Mesodermal cell (in vitro differentiated cells): ENCODE results near the gene SEMA5A.

Experiments used
- H3K27ac ChIP-seq: 2 replicates; pipeline ENCODE4 v1.7.0; 2013; ENCODE audit warnings: mild to moderate bottlenecking, low read depth, low read length, moderate library complexity; ENCODE audit not compliant: severe bottlenecking
- H3K36me3 ChIP-seq: 2 replicates; pipeline ENCODE4 v1.7.1; 2013; ENCODE audit warnings: mild to moderate bottlenecking, low read length, moderate library complexity; ENCODE audit not compliant: control insufficient read depth, insufficient read depth
- H3K4me1 ChIP-seq: one replicate; pipeline ENCODE4 v1.7.1; 2013; ENCODE audit warnings: mild to moderate bottlenecking, low read length; ENCODE audit not compliant: insufficient read depth, control insufficient read depth, poor library complexity, severe bottlenecking
- H3K4me3 ChIP-seq: 2 replicates; pipeline ENCODE4 v1.7.0; 2013; ENCODE audit warnings: low read length, control low read depth, mild to moderate bottlenecking; ENCODE audit not compliant: insufficient read depth, poor library complexity, severe bottlenecking; ENCODE audit errors: extremely low read depth
- H3K9me3 ChIP-seq: 2 replicates; pipeline ENCODE4 v1.7.1; 2013; ENCODE audit warnings: mild to moderate bottlenecking, low read length, moderate library complexity; ENCODE audit not compliant: control insufficient read depth
- WGBS, 2 experiments: methylation state at CpG; one replicate each; pipeline ENCODE4 v1.1.5; 2013; ENCODE audit warnings: missing lambda C conversion rate in 2 of 2; ENCODE audit not compliant: insufficient coverage in 2 of 2; 5-methylcytosine and 5-hydroxymethylcytosine counted together

SEMA5A gene

DNA sequence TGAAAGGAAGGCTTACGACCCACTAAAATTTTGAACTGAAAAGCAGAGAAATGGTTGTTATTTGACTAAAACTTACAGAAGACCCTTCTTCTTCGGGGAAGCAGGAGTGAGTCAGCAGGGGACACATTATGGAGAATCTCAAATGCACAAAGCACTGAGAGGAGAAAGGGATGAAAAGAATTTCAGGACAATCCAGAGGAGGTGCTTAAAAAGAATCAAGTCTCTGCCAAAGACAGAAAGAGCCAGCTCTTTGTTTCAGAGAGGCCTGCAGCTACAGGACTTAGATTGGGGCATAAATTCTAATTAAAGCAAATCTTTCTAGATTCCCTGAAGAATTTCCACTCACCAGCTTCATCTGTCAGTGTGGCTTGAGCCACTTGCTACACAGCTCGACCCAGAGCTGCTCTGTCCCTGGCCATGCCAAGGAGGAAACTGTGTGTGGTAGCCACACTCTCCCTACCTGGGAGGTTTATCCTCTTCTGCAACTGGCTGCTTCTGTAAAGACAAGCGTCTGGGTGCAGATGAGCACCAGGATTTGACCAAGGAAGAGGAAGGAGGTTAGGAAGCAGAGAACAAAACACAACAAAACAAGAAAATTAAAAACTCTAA is 89.9 kb downstream of the SEMA5A start:
- H3K4me3 ChIP-seq: no peak overlapping the region
- H3K4me1 ChIP-seq: peaks cover 29% of the 10 kb centered on the region
- peaks cover 7% of the 10 kb centered on the region for H3K9me3 ChIP-seq
- peaks cover 10% of the 10 kb centered on the region for H3K36me3 ChIP-seq
- peak overlapping the region; percentile 72 for H3K27ac ChIP-seq
- WGBS, 2 experiments: 44 to 52% methylated on average over 2 to 3 of the region's 4 CpGs

DNA sequence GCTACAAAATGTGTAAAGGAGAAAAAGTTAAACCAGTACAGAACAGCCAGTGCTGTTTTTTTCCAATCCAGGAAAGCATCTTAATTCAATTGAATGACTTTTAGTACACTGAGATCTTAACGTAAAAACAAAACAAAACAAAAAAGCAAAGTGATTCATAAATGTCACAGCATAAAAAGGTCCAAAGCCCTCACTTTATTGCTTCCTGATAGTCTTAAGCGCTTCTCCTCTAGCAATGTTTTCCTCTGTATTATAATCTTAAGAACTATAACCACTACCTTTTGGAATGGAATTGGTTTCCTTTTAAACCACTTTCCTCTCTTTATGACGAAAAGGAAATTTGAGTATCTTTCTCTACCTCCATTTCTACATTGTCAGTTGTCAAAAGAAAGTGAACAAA is 91.4 kb downstream of the SEMA5A start:
- Histone ChIP-seq H3K36me3 (peaks cover 10% of the 10 kb centered on the region), H3K4me1 (peaks cover 29% of the 10 kb centered on the region), H3K9me3 (peaks cover 7% of the 10 kb centered on the region), H3K4me3 (no peak overlapping the region), H3K27ac (peak overlapping the region; percentile 46)
- WGBS, 2 experiments: no CpG with 5 or more reads among the region's 3 CpGs

DNA sequence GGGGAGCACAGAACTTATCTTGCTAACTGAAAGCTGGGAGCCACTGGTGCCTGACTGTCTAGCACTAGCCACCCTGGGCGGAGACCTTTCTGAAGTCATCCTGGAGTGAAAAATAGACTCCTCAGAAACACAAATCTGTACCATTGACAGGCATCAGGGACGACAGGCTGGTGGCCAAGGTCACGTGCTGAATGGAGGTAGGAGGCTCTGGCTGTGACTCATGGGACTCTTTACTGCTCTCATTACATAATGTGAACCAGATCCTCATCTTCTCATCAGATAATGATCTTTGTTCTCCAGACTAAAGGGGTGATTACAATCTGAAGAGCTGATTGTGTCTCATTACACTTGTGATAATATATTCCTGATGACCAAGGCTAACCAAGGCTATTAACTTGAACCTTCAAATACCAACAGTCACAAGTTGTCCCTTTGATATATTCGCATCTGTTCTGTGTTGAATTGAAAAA is 91.8 kb downstream of the SEMA5A start:
- peaks cover 7% of the 10 kb centered on the region for H3K9me3 ChIP-seq
- no peak overlapping the region for H3K4me3 ChIP-seq
- H3K4me1 ChIP-seq: peaks cover 29% of the 10 kb centered on the region
- WGBS, 2 experiments: 56 to 100% methylated on average over 1 of the region's 4 CpGs
- peaks cover 6% of the 10 kb centered on the region for H3K36me3 ChIP-seq
- H3K27ac ChIP-seq: peak overlapping the region; percentile 46

DNA sequence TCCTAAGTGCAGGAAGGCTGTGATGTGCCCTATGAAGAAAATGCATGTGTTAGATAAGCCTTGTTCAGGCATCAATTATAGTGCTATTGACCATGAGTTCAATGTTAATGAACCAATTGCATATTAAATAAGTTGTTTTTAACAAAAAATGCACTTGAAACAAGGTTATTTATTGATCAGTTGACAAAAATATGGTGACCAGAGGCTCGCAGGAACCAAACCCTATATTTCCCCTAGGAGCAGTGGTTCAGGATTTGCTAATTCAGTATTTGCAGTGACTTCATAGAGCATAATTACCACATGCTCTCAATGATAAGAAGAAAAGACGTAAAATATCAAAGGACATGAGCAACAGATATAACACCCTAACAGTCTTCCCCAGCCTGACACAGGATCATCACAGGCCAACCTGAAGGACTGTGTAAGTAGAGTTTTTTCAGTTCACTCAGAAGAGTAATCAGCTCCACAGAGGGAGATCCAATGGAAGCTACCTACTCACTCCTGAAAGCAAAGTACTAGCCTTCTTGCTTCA is 92.3 kb downstream of the SEMA5A start:
- no CpG with 5 or more reads among the region's 2 CpGs for WGBS, 2 experiments
- H3K4me1 ChIP-seq: peaks cover 29% of the 10 kb centered on the region
- no peak overlapping the region for H3K4me3 ChIP-seq
- peak overlapping the region; percentile 46 for H3K27ac ChIP-seq
- H3K9me3 ChIP-seq: peaks cover 7% of the 10 kb centered on the region
- H3K36me3 ChIP-seq: peaks cover 9% of the 10 kb centered on the region

DNA sequence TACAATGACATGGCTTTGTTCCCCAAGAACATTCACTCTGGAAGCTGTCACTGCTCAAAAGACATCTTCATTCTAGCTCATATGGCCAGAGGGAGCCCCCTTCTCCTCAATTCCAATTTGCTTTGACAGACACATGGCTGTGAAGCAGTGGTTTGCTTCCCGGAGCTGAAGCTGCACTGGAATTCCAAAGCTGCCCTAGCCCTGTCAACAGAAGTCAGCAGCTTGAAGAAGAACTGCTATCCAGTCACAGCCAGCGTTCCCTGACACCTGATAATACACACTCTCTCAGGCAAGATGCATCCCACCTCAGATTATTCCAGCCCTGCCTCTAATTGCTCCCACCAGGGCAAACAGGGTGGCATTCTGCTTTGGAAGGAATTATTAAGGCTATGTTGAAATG is 93.7 kb downstream of the SEMA5A start:
- no peak overlapping the region for H3K27ac ChIP-seq

DNA sequence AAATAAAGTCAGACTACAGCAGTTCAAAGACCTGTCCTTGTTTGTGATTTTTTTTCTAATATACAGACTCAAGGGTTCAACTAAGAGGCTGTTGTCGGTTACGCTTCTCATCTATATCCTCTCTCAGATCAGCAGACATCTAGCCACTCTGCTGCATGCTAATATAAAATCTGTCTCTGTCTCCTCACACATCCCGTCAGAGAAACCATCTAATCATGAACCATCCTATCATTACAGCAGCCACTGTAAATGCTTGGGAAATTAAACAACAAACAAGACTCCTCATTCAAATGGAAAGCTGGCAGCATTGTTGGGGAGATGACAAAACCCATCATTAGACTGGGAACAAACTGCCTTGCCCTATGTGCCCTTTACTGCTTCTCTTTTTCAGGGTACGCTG is 94.8 kb downstream of the SEMA5A start:
- no peak overlapping the region for H3K27ac ChIP-seq
- peaks cover 7% of the 10 kb centered on the region for H3K9me3 ChIP-seq
- 90 to 95% methylated on average over 3 to 4 of the region's 4 CpGs for WGBS, 2 experiments
- no peak overlapping the region for H3K4me3 ChIP-seq
- peaks cover 15% of the 10 kb centered on the region for H3K4me1 ChIP-seq
- H3K36me3 ChIP-seq: peaks cover 14% of the 10 kb centered on the region

More for the DNA sequence above, 93.7 kb downstream of the SEMA5A start:
- Histone ChIP-seq H3K36me3 (peaks cover 14% of the 10 kb centered on the region), H3K4me3 (no peak overlapping the region), H3K9me3 (peaks cover 7% of the 10 kb centered on the region), H3K4me1 (peaks cover 27% of the 10 kb centered on the region)
- 60 to 66% methylated on average over 1 to 2 of the region's 2 CpGs for WGBS, 2 experiments

DNA sequence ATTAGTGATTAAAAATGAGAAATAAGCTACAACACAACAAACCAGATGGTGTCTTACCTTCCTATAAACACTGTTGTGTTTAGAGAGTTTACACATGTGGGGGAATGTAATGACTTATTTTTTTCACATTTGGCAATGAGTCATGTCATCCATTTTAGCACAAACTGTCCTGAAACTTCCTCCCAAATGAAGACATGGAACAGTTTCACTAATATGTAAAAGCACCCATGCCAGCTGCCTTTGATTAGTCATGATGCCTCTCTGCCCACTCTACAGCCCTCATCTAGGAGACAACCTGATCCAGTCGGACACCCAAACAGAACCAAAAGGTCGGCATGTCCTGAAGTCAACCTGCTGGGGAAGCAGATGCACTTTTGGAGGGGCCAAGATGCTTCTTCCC is 98.2 kb downstream of the SEMA5A start:
- WGBS, 2 experiments: 92 to 96% methylated on average over 2 of the region's 2 CpGs
- H3K36me3 ChIP-seq: peaks cover 23% of the 10 kb centered on the region
- H3K4me3 ChIP-seq: no peak overlapping the region
- H3K4me1 ChIP-seq: no peaks in the 10 kb centered on the region
- H3K9me3 ChIP-seq: peaks cover 8% of the 10 kb centered on the region
- H3K27ac ChIP-seq: no peak overlapping the region

DNA sequence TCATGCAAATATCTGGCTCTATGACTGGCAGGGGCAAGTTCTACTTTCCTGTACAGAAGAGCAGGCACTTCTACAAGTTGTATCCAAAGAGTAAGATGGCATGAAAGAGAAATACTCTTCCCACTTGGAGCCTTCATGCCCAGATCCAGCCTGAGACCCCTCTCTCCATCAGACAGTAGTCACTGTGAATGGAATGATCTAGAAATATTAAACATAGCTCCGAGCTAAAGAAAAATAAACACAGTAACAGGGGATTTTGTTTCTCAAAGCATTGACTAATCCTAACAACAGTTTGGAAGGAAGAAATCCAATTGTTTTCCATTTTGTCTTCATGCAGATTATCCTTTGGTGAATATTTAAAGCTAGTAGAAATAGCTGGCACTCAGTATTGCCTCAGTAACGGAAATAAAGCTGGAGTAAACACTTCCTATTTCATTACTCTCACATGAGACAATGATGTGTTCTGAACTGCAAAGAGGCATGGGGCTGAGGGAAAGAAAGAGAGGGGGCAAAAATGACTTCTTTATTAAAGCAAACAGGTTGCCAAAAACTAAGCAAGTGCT is 100.0 kb downstream of the SEMA5A start:
- no CpG with 5 or more reads among the region's 2 CpGs for WGBS, 2 experiments
- H3K27ac ChIP-seq: no peak overlapping the region
- H3K4me3 ChIP-seq: no peak overlapping the region
- H3K9me3 ChIP-seq: peaks cover 8% of the 10 kb centered on the region
- peaks cover 1% of the 10 kb centered on the region for H3K4me1 ChIP-seq
- H3K36me3 ChIP-seq: peaks cover 23% of the 10 kb centered on the region

DNA sequence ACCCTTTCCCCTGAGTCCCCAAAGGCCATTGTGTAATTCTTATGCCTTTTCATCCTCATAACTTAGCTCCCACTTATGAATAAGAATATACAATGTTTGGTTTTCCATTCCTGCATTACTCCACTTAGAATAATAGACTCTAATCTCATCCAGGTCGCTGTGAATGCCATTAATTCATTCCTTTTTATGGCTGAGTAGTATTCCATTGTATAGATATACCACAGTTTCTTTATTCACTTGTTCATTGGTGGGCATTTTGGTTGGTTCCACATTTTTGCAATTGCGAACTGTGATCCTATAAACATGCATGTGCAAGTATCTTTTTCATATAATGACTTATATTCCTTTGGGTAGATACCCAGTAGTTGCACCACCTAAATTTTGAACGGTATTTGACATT is 101.5 kb downstream of the SEMA5A start:
- Histone ChIP-seq H3K4me3 (no peak overlapping the region), H3K9me3 (peaks cover 8% of the 10 kb centered on the region), H3K36me3 (peaks cover 23% of the 10 kb centered on the region), H3K4me1 (peaks cover 17% of the 10 kb centered on the region), H3K27ac (no peak overlapping the region)
- 100% methylated on average over 1 of the region's 3 CpGs; no CpG with 5 or more reads in 1 of the 2 experiments for WGBS, 2 experiments

DNA sequence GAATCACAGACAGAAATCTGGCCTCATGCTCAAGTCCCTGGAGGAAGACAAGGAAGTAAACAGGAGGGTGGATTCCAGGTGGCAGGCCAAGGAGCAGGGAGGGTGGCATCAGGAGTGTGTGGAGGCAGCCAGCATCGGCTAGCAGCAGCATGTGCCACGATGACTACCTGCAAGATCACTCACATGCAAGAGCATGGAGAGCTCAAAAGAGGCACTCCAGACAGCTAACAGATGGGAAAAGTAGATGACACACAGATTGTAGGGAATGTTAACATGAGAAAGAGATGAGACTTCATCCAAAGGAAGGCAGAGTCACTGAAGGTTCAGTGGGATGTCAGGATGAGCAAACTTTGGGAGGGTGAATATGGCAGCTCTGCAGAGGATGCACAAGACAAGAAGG is 104.3 kb downstream of the SEMA5A start:
- peaks cover 8% of the 10 kb centered on the region for H3K9me3 ChIP-seq
- peaks cover 17% of the 10 kb centered on the region for H3K4me1 ChIP-seq
- H3K27ac ChIP-seq: no peak overlapping the region
- 94% methylated on average over 2 of the region's 2 CpGs; no CpG with 5 or more reads in 1 of the 2 experiments for whole genome bisulfite sequencing, 2 experiments
- H3K4me3 ChIP-seq: no peak overlapping the region
- H3K36me3 ChIP-seq: peaks cover 31% of the 10 kb centered on the region

DNA sequence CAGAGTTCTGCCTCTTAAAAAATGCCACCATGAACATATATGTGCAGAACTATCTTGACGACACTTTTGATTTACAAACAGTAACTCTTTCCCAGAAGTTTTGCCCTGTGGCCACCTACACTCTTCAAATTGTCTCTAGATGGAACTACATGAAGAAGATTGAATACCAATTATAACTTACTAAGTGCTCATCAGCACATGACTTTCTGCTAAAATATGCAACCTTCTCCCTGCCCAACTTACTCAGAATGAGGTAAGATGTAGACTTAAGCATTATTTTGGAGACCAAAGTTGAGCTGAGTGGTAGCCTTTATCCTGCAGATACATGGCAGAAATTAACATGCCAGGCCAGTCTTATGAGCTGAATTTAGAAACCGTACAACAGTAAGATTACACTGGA is 105.4 kb downstream of the SEMA5A start:
- Histone ChIP-seq H3K27ac (no peak overlapping the region), H3K9me3 (peaks cover 8% of the 10 kb centered on the region), H3K4me3 (no peak overlapping the region), H3K36me3 (peaks cover 41% of the 10 kb centered on the region), H3K4me1 (peaks cover 17% of the 10 kb centered on the region)
- 88 to 100% methylated on average over 2 of the region's 2 CpGs for WGBS, 2 experiments
